NOMO-1 treated with DMSO at 0.1 percent for 48 hours (cell line): ENCODE data around the gene SEMA3E.
"Not testable (repeated sequence)": the region's sequence is repeated elsewhere in the genome, so short reads cannot be mapped to it uniquely, and the experiment has no call there.

Experiments
- DNase-seq: peaks from one replicate; lab custom pipeline; 2025; ENCODE audit not compliant: unreplicated experiment; lab: John Stamatoyannopoulos, UW

The SEMA3E gene

GRCh38 chr7:83648464-83649241, at the start of gene SEMA3E:
SEMA3E (minus strand) TSS chr7:83649139.
- no peak for DNase-seq

GRCh38 chr7:83697804-83698530, 49.0 kb upstream of the SEMA3E start:
- no peak for DNase-seq

GRCh38 chr7:83696101-83696500, 47.2 kb upstream of the SEMA3E start:
- no peak for DNase-seq

GRCh38 chr7:83695128-83695960, 46.4 kb upstream of the SEMA3E start:
- DNase-seq = no peak

GRCh38 chr7:83693256-83693655, 44.3 kb upstream of the SEMA3E start:
- no peak for DNase-seq

- no peak for DNase-seq
These were observed 42.2 kb upstream of the SEMA3E start for GRCh38 chr7:83691095-83691494.

- DNase-seq = no peak
These were observed 40.9 kb upstream of the SEMA3E start for GRCh38 chr7:83689855-83690254.

- no peak for DNase-seq
These were observed 37.5 kb upstream of the SEMA3E start for GRCh38 chr7:83686416-83686815.

GRCh38 chr7:83684928-83685327, 36.0 kb upstream of the SEMA3E start:
- DNase-seq = no peak

- DNase-seq = no peak
These were observed 32.4 kb upstream of the SEMA3E start for GRCh38 chr7:83681200-83681778.

- DNase-seq = no peak
These were observed 28.4 kb upstream of the SEMA3E start for GRCh38 chr7:83677180-83677866.

GRCh38 chr7:83673291-83673690, 24.4 kb upstream of the SEMA3E start:
- DNase-seq = not testable (repeated sequence)

- DNase-seq = no peak
These were observed 23.2 kb upstream of the SEMA3E start for GRCh38 chr7:83672157-83672556.

- no peak for DNase-seq
These were observed 14.2 kb upstream of the SEMA3E start for GRCh38 chr7:83663131-83663530.

GRCh38 chr7:83658126-83658525, 9.2 kb upstream of the SEMA3E start:
- DNase-seq = no peak

GRCh38 chr7:83655951-83656556, 7.1 kb upstream of the SEMA3E start:
- peak; percentile 40 for DNase-seq

GRCh38 chr7:83652481-83652880, 3.5 kb upstream of the SEMA3E start:
- DNase-seq = no peak

- no peak for DNase-seq
These were observed 762 bp upstream of the SEMA3E start for GRCh38 chr7:83649701-83650100.

- no peak for DNase-seq
These were observed 2.9 kb downstream of the SEMA3E start for GRCh38 chr7:83646027-83646426.

- DNase-seq = no peak
These were observed 5.2 kb downstream of the SEMA3E start for GRCh38 chr7:83643739-83644138.
